COR-L47 (cell line): ENCODE results near the gene VOPP1.
A peak's percentile ranks its signal among the peaks of the same experiment; 100 is the strongest.

ENCODE experiments used
- DNase-seq: peaks from one replicate; lab custom pipeline; 2025; lab: John Stamatoyannopoulos, UW

VOPP1 gene

DNA sequence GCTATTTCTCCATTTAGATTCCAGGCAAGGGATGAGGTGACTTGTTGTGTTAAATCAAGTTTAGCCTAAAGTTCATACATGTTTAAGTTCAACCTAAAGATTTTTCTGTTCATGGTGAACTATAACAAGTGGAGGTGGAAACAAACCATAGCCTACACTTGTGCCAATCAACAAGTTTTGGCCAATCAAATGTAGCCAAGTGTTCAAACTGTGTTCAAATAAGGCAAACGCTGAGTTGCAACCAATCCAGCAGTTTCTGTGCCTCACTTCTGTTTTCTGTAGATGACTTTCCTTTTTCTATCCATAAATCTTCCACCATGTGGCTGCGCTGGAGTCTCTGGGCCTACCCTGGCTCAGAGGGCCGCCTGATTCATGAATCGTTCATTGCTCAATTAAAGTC, 4.5 kb upstream of the VOPP1 start:
- DNase-seq, result no peak

DNA sequence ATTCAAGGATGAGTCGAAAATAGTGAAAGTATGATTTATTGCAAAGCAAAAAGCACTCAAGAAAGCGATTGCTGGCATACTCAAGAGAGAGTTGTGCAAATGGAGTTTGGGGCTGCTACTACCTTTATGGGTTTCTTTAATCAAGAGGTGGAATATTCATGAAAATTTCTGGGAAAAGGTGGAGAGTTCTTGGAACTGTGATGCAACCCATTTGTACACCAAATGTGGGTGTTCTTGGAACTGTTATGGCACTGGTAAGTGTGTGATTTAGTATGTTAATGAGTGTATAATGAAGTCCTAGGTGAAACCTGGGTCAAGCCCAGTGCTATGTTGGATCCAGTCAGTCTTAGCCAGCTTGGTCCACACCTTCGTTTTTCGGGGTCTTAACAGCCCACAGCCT, 3.4 kb upstream of the VOPP1 start:
- DNase-seq, result no peak

DNA sequence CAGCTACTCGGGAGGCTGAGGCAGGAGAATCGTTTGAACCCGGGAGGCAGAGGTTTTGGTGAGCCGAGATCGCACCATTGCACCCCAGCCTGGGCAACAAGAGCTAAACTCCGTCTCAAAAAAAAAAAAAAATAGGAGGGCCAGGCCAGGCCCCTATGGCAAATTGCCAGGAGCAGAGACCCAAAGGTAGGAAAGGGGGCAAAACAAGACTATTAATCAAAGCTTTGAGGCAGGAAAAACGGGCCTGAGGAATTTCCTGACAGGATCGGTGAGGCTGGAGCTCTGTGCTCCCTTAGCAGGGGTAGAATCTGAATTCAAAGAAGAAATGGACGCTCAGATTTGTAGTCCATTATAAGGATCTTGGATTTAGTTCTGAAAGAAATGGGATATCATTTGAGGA, 2.8 kb upstream of the VOPP1 start:
- DNase-seq, result no peak

GRCh38 chr7:55574051-55574717, 1.9 kb upstream of the VOPP1 start:
- no peak for DNase-seq

- DNase-seq, result no peak
Observed at GRCh38 chr7:55573234-55573900, 1.1 kb upstream of the VOPP1 start.

- peak; percentile 30 for DNase-seq
Observed at GRCh38 chr7:55571511-55572377, 558 bp downstream of the VOPP1 start.

- DNase-seq, result no peak
Observed at GRCh38 chr7:55570939-55571338, 1.4 kb downstream of the VOPP1 start.

DNA sequence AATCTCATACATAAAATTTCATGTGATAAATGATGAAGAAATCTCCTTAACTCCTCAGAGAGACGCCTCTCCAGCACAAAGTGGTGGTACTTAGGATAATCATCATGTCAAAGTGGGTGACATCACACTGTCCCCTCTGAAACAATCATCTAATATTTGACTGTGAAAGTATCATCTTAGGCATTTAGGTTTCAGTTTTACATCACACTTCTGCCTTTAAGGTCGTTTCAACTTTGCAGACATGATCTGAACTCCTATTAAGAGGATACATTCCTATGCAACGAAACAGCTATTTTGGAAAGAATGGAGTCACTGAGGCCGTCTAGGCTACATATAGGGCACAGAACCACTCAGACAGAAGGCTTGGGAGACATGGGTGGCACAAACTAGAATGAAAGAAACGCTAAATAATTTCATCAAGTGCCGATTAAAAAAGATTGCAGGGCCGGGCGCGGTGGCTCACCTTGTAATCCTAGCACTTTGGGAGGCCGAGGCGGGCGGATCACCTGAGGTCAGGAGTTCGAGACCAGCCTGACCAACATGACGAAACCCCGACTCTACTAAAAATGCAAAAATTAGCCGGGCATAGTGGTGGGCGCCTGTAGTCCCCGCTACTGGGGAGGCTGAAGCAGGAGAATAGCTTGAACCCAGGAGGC, 2.0 kb downstream of the VOPP1 start:
- no peak for DNase-seq

DNA sequence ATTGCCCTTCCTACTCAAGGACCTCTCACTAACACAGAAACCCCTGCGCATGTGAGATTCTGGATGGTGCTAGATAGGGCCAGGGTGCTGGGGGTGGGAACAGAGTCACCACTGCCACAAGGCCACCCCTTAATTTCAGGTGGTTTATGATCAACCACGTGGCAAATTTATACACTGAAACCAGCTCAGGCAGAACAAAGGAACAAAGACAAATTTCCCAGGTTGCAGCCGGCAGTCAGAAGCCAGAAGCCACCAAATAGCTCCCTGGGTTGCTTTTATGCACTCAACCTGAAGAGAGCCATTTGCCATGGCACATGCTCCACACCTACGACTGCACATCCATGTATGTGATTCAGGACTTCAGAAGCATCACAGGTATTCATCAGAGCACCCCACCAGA, 2.5 kb downstream of the VOPP1 start:
- peak; percentile 42 for DNase-seq

- no peak for DNase-seq
Observed at GRCh38 chr7:55569269-55569663, 3.0 kb downstream of the VOPP1 start.

DNA sequence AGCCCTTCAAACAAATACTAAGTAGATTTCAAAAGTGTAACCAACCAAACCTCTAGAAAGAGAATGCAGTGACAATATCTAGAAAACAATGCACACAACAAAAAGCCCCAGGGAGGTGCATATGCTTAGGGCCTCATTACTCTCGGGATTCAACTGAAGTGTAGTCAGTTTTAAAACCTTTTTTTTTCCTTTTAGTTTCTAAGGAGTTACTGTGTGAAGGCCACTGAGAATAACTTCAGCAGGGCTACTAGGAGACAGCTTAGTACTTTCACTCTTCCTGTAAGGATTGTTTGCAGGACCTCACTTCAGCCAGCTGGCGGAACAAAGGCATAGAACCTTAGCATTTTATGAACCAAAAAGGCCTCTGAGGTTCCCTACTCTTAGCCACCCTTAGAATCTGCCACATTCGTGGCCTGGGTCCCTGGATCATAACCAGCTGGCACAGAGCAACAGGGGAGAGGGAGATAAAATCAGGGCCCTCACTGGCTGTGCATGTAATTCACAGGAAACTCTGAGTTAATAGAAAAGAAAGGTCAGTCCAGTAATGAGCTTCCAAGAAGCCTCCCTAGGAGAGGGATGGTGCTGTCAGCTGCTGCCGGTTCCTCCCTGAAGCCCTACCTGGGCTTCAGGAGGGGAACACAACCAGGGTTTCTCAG, 3.6 kb downstream of the VOPP1 start:
- no peak for DNase-seq

DNA sequence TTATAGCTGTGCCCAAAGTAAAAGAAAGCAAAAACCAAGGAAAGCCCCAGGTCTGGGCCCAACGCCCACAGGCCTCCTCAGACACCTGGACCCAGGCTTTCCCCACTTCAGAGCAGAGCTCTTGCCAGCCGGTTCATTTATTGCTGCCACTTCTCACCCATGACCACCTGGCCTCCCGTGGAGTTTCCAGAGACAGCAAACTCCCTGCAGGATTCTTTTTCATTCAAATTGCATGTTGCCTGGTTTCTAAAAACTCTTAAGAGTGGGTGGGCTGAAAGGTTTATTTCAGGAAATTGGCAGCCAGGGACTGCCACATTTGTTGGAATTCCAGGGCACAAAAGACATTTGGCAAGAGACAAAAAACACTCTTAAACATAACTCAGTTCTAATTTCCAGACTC, 4.7 kb downstream of the VOPP1 start:
- DNase-seq, result no peak

- no peak for DNase-seq
Observed at GRCh38 chr7:55565681-55566080, 6.6 kb downstream of the VOPP1 start.

DNA sequence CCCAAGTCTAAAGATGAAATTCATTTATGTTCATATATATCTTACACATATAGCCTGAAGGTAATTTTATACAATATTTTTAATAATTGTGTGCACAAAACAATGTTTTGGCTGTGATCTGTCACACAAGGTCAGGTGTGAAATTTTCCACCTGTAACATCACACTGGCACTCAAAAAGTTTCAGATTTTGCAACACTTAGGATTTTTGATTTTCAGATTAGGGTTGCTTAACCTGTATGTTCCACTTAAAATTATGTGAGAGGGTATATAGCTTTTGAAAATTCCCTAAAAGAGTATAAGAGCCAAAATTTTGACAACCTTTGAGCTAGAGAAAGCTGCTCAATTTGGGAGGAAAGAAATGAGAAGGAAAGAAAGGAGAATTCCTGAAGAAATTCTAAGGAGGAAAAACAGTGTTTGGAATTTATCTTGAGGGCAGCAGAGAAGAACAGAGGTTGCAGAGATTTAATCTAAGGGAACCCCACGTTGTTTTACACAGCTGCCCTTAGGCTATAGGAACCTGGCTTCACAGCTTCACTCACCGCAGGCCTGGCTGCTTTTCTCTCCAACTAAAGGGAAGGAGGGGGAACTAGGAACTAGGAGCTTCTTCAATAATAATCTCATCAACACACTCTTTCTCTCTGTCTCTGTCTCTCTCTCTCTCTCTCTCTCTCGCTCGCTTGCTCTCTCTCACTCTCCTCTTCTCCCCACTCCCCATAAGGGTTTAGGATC, 8.5 kb downstream of the VOPP1 start:
- no peak for DNase-seq

DNA sequence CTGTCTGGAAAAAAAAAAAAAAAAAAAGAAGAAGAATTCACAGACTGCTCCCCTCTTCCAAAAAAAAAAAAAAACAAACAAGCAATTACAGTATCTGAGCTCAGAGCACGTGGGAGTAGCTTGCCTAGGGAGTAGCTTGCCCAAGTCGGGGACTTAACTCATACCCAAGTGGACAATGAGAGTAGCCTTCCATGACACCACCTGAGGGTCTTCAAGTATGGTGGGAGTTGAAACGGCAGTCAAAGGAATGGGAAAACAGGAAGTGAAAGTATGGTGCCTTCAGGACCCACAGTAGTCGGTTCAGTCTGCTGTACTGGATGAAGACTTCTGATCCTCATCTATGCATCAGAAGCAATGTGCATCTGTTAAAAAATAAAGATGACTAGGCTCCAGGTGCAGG, 10.6 kb downstream of the VOPP1 start:
- DNase-seq, result no peak

- no peak for DNase-seq
Observed at GRCh38 chr7:55558962-55559920, 13.1 kb downstream of the VOPP1 start.

DNA sequence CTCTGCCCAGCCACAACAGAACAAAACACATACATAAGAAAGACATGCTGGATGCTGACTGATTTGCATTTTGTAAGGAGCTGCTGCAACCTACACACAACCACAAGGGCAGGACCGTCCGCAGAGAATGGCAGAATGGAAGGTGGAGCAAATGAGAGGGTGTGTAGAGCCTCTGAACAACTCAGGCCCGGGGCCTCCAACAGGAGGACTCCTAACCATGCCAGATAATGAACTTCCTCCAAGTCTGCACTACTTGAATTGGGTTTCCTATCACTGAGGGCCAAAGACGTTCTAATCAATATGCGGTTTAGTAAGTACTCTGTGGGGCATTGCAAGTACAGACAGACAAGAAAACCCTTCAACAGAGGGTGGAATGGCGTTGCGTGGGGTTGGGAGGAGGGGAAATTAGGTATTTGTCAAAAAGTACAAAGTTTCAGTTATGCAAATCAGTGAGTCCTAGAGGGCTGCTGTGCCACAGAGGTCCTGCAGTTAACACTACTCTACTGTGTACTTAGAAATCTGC, 14.6 kb downstream of the VOPP1 start:
- no peak for DNase-seq

DNA sequence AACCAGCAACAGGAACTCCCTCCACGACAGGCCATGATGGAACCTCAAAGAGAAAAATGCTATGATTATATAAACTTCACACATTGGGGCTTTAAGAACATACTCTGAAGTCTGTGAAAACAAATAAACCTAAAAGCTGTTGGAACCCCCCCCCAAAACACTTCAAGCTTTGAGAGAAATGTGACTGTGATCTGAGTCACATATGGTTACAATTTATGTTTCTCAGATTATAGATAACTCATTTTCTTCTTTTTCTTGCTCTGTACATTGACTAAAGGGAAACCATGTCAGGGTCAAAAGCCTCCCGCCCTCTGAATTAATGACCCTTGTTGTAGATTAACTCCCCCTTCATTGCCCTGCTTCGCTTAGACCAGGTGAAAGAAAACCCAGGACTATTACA, 15.8 kb downstream of the VOPP1 start:
- DNase-seq, result no peak

DNA sequence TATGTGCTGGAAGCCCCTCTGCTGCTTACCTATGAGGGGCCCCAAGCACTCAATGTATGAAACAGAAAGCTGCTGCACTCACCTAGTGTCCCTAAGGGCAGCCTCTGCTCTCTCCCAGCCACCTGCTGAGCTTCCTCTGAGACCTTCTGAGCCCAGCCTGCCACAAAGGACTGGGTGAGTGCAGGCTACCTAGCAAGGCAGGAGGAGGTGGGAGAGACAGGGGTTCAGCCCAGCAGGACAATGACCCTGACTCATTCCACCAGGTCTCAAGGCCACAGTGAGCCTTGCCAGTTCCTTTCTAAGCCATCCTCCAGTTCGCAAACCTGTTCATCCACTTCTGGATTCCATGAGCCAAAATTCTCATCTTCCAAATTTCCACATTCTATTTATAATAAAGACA, 16.3 kb downstream of the VOPP1 start:
- no peak for DNase-seq

- no peak for DNase-seq
Observed at GRCh38 chr7:55555160-55555559, 17.1 kb downstream of the VOPP1 start.
